WERI-Rb-1 (cell line): Measurements from ENCODE around the gene GGACT.

Source experiments
- DNase-seq: peaks from one replicate; pipeline ENCODE4 v3.0.0-alpha.2; 2020
- H3K27ac ChIP-seq: fragments of 250-450 bp; sonication (Bioruptor Pico); 2 replicates; pipeline ENCODE4 v1.5.1; 2020; ENCODE audit warnings: mild to moderate bottlenecking, moderate library complexity
- H3K27me3 ChIP-seq: fragments of 250-450 bp; sonication (Bioruptor Pico); 2 replicates; pipeline ENCODE4 v1.5.1; 2021; ENCODE audit warnings: mild to moderate bottlenecking, low read depth, moderate library complexity; ENCODE audit not compliant: insufficient read depth, severe bottlenecking
- H3K36me3 ChIP-seq: fragments of 250-450 bp; sonication (Bioruptor Pico); 2 replicates; pipeline ENCODE4 v1.5.1; 2020; ENCODE audit warnings: mild to moderate bottlenecking, moderate library complexity
- H3K4me3 ChIP-seq: 2 replicates; pipeline ENCODE4 v1.5.1; 2011; ENCODE audit warnings: low read depth, mild to moderate bottlenecking, control low read depth, low read length
- H3K9me3 ChIP-seq: fragments of 250-450 bp; sonication (Bioruptor Pico); 2 replicates; pipeline ENCODE4 v1.5.1; 2021; ENCODE audit warnings: mild to moderate bottlenecking, moderate library complexity; ENCODE audit not compliant: severe bottlenecking
- TF ChIP-seq, protein P1 (sequence below): IDR thresholded peaks from 2 replicates; pipeline ENCODE4 v1.5.1; 2011; ENCODE audit warnings: low read depth, mild to moderate bottlenecking, control low read depth, inconsistent platforms, low read length

Gene GGACT

GRCh38 chr13:100560498-100561157, 28.0 kb downstream of the GGACT start:
- H3K9me3 ChIP-seq: no peaks in the 10 kb centered on the region
- no peaks in the 10 kb centered on the region for H3K36me3 ChIP-seq
- no peaks in the 10 kb centered on the region for H3K27me3 ChIP-seq
- TF ChIP-seq, protein P1, sequence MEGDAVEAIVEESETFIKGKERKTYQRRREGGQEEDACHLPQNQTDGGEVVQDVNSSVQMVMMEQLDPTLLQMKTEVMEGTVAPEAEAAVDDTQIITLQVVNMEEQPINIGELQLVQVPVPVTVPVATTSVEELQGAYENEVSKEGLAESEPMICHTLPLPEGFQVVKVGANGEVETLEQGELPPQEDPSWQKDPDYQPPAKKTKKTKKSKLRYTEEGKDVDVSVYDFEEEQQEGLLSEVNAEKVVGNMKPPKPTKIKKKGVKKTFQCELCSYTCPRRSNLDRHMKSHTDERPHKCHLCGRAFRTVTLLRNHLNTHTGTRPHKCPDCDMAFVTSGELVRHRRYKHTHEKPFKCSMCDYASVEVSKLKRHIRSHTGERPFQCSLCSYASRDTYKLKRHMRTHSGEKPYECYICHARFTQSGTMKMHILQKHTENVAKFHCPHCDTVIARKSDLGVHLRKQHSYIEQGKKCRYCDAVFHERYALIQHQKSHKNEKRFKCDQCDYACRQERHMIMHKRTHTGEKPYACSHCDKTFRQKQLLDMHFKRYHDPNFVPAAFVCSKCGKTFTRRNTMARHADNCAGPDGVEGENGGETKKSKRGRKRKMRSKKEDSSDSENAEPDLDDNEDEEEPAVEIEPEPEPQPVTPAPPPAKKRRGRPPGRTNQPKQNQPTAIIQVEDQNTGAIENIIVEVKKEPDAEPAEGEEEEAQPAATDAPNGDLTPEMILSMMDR: no peak
- no peak overlapping the region for H3K27ac ChIP-seq
- H3K4me3 ChIP-seq: no peak overlapping the region
- no peak for DNase-seq

DNA sequence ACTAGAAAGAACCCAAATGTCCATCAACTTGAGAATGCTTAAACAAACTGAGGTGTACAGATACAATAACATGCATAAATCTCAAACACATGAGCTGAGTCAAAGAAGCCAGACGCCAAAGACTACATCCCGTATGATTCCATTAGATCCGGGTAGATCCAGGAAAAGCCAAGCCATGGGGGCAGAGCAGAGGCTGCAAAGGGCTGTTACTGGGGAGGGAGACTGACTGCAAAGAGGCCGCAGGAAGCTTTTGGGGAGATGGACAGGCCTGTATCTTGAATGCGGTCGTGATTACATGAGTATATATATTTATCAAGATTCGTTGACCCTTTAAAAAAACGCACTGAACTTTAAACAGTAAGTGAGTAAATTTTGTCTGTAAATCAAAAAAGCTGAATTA, 28.7 kb downstream of the GGACT start:
- DNase-seq: no peak
- no peaks in the 10 kb centered on the region for H3K27me3 ChIP-seq
- H3K9me3 ChIP-seq: no peaks in the 10 kb centered on the region
- no peaks in the 10 kb centered on the region for H3K36me3 ChIP-seq
- TF ChIP-seq, protein P1: no peak
- H3K4me3 ChIP-seq: no peak overlapping the region
- H3K27ac ChIP-seq: no peak overlapping the region

GRCh38 chr13:100552755-100553154, 35.8 kb downstream of the GGACT start:
- no peak for DNase-seq
- no peaks in the 10 kb centered on the region for H3K27me3 ChIP-seq
- H3K4me3 ChIP-seq: no peak overlapping the region
- H3K36me3 ChIP-seq: no peaks in the 10 kb centered on the region
- peaks cover 4% of the 10 kb centered on the region for H3K9me3 ChIP-seq
- no peak overlapping the region for H3K27ac ChIP-seq
- TF ChIP-seq, protein P1: no peak

DNA sequence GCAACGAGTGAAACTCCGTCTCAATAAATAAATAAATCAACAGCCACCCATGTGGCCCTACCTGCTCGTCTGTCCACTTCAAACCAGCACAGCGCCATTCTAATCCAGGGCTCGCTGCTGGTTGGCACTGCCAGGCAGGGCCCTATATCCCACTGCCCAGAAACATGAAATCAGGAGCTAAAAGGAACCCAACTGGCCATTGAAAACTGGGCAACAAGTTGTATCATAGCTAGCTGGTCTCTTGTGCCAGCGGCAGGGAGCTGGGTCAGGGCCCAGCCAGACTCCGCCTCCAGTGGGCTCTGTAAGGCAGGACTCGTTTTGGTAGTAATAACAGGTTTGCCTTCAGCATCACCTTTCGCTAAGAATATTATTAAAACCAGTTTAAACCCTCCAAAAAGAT, 39.3 kb downstream of the GGACT start:
- TF ChIP-seq, protein P1: no peak
- DNase-seq: no peak
- Histone ChIP-seq H3K4me3 (no peak overlapping the region), H3K27me3 (no peaks in the 10 kb centered on the region), H3K36me3 (no peaks in the 10 kb centered on the region), H3K9me3 (peaks cover 3% of the 10 kb centered on the region), H3K27ac (no peak overlapping the region)

- DNase-seq: no peak
- H3K27me3 ChIP-seq: no peaks in the 10 kb centered on the region
- H3K4me3 ChIP-seq: no peak overlapping the region
- no peaks in the 10 kb centered on the region for H3K9me3 ChIP-seq
- TF ChIP-seq, protein P1: no peak
- no peaks in the 10 kb centered on the region for H3K36me3 ChIP-seq
- no peak overlapping the region for H3K27ac ChIP-seq
These were observed 40.8 kb downstream of the GGACT start for GRCh38 chr13:100547791-100548201.
